GM19467 (cell line): ENCODE data around the gene SRGAP2C.
A peak's percentile ranks its signal among the peaks of the same experiment; 100 is the strongest.
"Not testable (repeated sequence)": the region's sequence is repeated elsewhere in the genome, so short reads cannot be mapped to it uniquely, and the experiment has no call there.

ENCODE experiments used
- ATAC-seq: cut with Tn5 transposase; IDR thresholded peaks from one replicate; pipeline ENCODE4 v1.9.1; 2021; ENCODE audit warnings: mild to moderate bottlenecking, moderate library complexity; ENCODE audit not compliant: unreplicated experiment

The SRGAP2C gene

DNA sequence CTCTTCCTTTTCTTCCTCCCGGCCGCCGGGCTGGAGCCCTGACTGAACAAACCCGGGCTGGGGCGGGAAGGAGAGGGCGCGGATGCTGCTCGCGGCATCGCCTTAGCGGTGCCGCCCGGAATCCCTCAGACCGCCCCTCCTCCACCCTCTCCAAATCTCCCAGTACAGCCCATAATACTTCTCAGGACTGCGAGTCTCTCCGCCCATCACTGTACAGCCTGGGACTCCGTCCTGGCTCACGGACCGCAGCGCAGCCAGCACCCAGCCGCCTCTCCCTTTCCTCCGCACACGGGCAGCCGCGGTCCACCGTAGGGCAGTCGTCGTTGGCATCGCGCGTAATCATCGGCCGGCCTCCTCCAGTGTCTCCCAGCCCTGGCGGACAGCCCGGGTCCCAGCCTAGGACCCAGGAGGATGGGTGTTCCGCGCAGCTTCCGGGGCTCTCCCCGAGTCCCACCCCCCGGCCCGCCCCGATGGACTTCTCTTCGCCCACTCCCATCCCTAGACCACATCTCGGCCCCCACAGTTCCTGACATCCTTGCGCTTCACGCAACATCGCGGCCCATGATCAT lies 449 bp downstream of the SRGAP2C start:
- not testable (repeated sequence) for ATAC-seq

DNA sequence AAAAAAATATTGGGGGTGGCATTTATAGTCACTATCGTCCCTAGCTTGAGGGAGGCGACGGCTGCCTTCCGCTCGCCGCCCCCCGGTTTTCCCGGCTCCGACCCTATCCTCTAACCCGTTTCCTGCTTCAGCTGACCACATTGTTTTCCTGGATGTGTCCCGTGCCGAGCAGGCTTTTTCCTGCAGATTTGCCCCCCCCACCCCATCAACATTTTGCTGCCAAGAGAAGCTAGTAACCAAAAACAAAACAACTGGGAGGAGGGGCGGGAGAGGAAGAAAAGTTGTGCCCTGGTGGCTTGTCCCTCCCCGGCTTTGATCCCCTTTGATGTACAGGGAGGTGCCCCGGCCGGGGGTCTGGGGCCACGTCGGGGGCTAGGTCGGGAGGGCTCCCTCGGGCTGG lies 1.4 kb downstream of the SRGAP2C start:
- not testable (repeated sequence) for ATAC-seq

DNA sequence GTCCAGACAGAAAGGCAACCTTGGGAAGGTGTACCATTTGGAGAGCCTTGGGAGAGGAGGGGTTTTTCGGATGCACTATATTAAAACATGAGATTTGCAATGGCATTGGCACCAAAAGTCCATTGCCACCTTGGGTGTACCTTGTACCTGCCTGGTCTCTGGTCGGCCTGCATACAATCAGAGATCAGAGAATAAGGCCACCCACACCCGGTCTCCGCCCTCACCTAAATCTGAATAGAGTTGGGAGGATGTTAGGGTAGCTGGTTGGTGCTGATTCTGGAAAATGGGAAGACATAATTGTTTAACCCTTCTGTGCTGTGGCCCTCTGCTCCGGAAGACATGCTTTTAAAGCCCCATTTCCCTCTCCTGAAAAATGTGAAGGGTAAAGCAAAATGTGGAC lies 3.1 kb downstream of the SRGAP2C start:
- ATAC-seq, result not testable (repeated sequence)

DNA sequence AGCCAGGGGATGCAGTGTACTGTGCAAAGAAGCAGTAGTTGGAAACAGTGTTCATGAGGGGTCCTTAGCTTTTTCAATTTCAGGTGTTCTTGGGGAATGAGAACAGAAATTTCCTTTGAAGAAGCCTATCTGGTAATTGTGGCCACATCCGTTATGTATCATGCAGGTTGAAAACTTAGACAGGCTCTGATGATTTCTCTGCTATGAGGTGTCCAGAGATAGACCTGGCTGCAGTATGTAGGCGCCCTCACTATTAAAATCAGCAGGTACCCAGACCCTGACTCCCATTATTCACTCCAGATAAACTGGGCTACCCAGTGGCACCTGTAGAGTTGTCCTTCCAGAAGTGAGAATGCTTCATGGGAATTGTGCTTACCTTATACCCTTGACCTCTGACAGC lies 7.7 kb downstream of the SRGAP2C start:
- ATAC-seq, result not testable (repeated sequence)

DNA sequence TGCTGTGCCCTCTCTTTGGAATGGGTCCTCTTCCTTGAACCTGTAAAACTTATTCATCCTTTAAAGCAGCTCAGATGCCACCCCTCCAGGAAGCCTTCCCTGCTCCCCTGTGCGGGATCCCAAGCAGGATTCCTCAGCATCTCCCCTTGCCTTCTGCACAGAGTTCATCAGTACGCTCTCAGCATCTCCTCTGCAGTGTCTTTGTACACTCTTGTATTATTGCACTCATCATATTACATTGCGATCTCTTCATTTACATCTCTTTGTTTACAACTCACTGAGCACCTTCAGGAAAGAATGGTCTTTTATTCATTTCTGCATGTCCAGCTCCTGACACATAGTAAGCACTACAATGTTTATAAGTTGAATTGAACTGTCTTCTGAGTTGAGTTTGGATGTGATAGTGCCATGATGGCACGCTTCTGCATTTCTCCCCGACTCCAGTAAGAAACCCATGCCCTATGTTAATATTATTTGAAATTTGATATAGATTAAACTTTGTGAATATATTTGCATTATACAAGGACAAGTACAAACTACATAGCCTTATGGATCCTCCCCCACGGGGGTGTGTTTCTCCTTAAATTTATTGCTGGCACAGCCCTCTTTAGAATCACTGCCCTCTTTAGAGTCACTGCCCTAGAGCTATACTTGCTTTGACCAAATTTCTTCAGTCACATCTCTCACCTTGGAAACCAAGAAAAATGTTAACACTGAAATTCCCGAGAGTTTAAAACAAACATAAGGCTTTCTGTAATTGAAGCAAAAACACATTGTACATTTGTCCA lies 12.5 kb downstream of the SRGAP2C start:
- not testable (repeated sequence) for ATAC-seq

DNA sequence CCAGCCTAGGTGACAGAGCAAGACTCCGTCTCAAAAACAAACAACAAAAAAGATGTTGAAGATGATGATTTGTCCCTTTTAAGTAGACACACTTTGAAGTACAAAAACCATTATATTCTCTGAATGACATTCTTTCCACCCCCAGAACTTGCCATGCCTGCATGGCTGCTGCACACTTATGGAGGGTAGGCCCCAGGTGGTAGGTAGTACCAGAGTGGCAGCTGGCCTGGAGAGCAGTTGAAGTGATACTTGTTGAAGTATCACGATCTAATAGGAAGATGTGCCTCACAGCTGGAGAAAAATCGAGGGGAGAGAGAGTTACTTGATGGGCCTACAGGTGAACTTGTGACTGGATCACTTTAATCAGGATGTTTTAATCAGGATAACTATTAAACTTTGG lies 15.0 kb downstream of the SRGAP2C start:
- ATAC-seq, result not testable (repeated sequence)

DNA sequence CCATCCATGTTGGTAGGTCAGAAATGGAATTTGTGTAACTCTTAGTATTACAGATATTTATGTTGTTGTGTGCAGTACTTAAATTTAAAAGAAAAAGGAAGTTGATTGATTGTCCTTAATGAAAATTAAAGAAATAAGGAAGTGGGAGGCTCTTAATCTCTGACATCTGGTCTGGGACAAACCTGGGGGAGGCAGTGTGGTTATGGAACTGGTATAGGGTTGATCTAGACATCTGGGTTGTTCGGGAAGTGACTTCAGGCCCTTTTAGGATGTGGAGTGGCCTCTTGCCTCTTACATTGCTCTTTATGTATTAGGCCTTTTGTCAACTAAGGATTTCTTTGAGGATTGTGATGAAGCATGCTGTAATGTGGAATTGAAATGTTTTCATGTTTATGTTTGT lies 15.5 kb downstream of the SRGAP2C start:
- not testable (repeated sequence) for ATAC-seq

DNA sequence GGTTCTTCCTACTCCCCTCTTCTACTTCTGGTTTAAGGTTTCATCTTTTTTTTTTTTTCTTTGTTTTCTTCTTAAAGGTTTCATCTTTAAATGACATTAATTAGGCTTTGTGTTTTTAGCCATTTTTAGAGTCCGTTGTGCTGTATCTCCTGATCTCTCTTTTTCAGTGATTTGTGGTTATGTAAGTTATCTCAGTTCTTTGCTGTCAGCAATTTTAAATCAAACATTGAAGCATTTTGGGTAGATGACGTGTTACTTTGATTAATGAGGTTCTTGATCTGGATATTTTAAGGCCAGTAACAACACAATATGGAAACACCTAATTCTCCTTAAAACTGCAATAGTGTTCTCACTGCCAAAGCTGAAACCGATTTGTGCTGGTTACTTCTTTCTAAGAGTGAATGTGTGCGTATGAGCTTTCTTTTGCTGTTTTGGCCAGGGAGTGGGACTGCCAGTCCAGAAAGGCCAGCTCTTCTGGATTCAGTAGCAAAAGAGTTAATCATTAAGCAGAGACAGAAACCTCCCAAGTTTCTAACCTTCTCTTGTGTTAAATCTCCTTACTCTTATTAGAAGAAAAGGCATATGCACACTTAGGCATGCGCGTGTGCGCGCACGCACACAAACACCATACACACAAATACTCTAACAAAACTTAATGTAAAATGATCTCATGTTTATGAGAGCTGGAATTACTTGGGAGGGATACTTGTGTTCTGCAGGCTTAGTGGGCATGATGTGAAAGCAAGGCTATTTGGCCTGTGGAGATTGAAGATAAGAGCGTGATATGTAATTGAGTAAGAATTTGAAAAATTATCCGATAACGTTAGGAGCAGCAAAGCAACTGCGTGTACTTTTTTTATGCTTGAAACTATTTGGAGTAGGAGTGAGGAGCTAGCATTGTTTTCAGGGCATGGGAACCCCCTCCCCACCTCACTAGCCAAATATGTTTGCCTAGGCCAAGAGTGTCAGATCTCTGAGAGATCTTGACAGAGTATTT lies 16.5 kb downstream of the SRGAP2C start:
- not testable (repeated sequence) for ATAC-seq

DNA sequence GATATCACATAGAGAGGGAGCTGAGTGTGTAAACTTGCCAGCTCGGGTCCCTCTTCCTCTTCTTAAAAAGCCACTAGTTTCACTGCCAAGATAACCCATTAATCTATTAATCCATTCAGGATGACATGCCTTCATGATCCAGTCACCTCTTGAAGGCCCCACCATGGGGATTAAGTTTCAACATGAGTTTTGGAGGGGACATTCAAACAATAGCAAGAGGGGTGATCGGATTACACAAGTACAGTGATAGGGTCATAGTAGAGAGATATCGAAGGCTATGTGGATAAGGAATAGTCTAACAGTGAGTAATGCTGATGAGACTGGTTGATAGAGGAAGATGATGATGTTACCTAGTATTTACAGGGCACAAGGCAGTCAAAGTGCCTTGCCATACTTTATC lies 18.2 kb downstream of the SRGAP2C start:
- ATAC-seq, result not testable (repeated sequence)

DNA sequence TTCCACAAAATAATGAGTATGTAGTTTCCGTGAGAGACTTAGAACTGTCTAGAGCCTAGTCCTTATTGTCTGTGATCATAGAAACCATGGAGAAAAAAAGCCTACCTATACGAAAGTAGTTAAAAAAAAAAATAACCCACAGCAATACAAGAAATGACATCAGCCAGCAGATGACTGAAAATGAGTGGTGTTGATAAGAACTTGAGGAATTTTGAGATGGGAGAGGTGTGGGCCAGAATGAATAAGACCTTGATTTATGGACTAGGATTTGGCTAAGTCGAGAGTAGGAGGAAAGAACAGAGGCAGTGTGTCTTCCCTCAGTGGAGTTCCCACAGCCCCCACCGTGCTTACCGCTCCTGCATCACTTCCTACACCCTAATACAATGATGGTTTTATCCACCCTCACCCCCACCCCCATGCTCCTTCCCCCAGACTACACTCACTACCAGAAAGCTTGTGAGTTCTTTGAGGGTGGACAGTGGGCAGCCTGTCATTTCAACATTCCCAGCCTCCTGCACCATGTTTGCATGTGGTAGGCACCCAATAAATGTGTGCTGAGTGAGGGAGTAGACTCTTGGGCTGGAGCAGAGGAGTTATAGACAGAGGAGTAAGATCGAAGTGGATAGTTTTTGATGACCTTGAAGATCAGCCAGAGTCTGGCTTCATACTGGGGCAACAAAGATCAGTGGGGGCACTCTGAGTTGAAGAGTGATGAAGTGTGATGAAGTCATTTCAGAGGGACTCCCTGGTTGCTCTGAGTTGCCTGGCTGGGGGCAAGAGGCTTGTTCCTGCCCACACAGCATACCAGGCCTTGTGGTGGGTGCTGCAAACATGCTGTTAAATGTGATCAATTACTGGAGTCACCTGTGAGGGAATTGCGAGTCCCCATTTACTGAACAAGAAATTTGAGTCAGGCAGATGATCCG lies 21.3 kb downstream of the SRGAP2C start:
- not testable (repeated sequence) for ATAC-seq

DNA sequence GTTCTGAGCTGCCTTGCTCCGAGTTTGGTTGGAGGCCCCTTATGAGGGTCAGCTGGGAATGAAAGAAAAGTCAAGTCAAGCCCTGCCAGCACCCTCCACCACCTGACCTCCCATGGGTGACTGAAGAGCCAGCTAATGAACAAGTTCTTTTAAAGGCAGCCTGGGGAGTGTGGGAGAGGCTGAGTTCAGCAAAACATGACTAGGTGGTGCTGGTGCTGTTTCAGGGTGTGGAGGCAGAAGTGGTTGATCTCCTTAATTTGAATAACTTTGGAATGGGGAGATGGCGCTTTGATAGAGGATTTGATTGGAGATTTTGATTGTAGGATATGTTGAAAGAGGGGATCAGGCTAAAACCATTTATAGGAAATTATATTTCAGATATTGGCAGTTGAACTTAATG lies 22.6 kb downstream of the SRGAP2C start:
- ATAC-seq, result not testable (repeated sequence)

DNA sequence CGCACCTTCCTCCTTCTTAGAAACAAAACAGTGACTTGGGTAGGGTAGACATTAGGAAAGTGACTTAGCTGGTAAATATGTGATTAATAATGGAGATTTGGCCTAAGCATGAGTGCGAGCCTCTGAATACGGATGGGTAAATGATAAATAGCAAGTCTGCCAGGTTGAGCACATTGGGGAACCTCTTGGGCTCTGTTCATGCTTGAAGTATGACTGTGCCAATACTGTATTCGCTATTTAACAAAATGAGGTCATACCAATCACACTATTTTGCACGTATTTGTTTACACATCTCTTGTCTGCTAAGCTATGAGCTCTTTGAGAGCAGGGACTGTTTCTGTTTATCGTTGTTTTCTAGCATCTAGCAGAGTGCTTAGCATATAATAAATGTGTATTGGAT lies 23.6 kb downstream of the SRGAP2C start:
- not testable (repeated sequence) for ATAC-seq

DNA sequence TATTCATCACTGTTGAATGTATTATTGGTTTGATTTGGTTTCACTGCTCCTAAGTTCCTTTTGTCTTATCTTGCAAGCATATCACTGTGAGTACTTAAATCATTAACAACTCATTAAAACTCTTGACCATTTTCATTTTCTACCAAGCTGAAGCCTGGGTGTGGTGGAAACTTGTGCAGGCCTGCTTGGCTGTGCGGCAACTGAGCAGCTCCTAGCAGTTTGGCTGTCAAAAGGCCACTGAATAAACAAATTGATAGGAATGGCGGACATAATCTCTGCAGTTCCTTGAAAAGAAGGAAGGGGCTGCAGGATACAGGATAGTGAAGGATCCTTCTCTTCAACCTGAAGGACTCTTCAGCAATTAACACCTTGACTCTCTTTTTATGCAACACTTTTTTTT lies 26.0 kb downstream of the SRGAP2C start:
- not testable (repeated sequence) for ATAC-seq

DNA sequence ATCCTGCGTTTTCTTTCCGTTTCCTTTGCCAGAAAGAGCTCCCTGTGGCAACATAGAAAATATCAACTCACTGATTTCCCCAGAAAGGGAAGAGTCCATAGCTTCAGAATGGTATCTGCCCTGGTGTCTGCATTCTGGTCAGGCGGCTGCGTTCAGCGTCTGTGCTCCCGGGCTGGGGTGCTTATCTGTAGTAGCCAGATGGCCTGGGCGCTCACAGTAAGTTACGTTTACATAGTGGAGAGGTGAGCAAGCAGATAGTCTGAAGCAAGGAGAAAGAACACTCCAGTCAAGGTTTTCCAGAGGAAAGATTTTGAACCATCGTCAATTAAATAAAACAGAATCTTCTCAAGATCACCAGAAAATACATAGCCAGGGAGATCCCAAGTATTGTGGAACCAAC lies 28.7 kb downstream of the SRGAP2C start:
- ATAC-seq, result not testable (repeated sequence)

DNA sequence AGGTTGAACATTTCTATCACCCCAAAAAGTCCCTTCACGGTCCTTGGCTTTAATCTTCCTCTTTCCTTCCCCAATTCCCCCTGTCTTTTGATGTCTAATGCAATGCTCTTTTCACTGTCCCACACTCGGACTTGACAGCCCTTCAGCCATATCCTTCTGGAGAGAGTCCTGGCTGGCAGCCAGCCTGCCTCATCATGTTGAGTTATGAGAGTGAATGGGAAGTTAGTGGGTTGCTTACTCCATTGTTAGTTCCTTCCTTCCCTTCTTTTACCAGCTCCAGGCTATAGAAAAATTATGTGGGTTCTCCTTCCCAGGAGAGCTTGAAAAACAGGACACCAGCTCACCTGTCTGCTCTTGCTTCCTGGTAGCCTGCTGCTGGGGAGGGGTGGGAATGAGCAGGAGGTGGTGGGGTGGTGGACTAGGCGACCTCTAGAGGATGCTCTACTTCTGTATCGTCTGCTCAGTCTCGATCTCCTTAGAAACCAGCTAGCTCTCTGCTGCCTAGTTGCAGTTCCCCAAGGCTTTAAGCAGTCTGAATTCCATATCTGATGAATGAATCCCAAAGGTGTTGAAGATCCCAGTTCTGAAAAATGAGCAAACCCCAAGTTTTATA lies 29.9 kb downstream of the SRGAP2C start:
- ATAC-seq, result not testable (repeated sequence)

DNA sequence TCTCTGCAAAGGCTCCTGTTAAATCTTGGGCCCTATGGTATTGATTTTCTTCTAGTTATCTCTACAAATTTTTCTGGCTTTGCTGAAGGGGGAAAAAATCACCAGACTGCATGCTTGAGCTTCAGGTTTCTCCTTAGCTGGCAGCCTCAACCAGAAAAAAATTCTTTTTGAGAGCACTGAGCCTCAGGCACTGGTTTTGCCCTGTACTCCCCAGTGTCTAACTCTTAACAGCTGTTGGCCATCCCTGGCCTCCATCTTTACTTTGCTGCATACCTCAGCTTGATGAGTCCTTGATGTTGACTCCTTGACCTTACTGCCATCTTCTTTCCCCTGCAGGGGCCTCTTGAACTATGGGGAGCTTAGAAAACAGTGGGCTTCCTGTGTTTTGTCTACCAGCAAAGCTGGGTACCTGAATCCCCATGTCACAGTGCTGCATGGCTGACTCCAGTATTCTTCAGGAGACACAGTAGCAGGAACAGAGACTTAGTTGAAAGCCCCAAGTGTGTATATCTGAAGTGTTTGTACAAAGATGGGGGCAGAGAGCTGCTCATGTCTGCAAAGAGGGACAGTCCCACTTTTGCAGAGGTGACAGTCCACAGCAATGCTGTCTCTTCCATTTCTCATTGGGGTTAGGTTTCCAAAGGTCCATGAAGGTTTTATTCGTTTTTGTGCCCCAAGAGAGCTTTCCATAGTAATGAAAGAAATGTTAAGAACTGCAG lies 31.1 kb downstream of the SRGAP2C start:
- not testable (repeated sequence) for ATAC-seq

DNA sequence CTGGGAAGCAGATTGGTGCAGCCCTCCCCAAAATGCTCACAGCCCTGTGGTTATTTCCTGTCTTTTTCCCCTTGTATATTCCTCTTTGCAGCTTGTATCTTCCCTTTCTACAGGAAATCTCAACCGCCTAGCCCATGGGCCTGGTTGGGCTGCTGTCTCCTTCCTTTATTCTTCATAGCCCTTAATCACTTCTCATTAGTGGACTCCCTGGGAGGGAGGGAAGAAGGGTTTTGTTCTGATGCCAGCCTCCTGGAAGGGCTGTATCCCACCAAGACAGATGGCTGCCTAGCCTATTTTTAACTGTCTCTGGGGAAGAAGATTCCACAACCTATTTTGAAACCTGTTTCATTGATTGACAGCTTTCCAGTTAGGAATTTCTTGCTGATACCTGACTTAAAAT lies 31.9 kb downstream of the SRGAP2C start:
- ATAC-seq, result not testable (repeated sequence)

DNA sequence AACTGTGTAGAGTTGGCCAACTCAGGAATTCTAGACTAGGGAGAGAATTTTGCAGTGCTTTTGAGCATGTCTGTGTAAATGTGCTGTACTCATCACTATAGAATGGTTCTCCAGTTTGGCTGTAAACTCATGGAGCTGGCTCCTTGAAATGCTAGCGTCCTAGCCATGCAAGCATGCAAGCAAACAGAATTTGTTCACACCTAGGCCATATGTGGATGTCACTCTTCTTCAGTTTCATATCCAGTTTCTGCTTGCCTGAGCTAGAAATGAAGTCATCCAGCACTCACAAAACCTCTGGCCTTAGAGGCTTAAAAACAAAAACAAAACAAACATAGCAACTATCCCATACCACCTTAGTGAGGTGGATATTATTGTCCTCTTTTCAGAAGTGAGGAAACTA lies 37.0 kb downstream of the SRGAP2C start:
- peak; percentile 51 for ATAC-seq

DNA sequence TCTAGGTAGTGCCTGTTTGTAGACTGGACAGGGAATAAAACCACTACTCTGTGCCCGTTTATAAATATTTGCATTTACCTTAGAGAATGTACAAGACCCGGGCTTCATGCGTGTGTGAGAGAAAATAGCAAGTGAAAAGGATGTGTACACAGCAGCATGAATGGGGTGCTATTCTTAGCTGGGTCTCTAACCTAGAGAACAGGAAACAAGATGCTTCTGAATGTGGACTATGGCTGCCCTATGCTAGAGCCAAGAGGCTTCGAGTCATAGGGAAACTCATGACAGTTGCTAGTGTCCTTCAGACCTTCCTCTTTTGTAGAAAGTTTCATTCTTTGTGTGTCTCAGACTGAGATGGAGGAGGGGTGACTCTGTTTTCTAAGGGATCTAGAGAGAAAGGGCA lies 39.9 kb downstream of the SRGAP2C start:
- peak; percentile 97 for ATAC-seq
